Astrocyte (in vitro differentiated cells and primary cell): ENCODE data around the gene OSBPL1A. TPM values are rescaled to one million over a fixed set of nuclear protein-coding genes. Genes with fewer than 3 reads are reported as not detected.
A peak's percentile ranks its signal among the peaks of the same experiment; 100 is the strongest.

Experiments used
- DNase-seq: peaks from one replicate; pipeline ENCODE4 v3.0.0-alpha.2; 2010; ENCODE audit warnings: low read depth
- FAIRE-seq: peaks from 2 replicates; lab custom pipeline; 2011; peaks lifted over from hg19 to GRCh38; lab: Jason Lieb, UNC
- H2AFZ ChIP-seq: 2 replicates; pipeline ENCODE4 v1.6.0; 2012; ENCODE audit warnings: low read depth, low read length, inconsistent platforms
- H3K27ac ChIP-seq: 2 replicates; pipeline ENCODE4 v1.5.1; 2011; ENCODE audit warnings: low read depth, low read length, inconsistent platforms
- H3K27me3 ChIP-seq: 2 replicates; pipeline ENCODE4 v1.6.0; 2011; ENCODE audit warnings: low read length, inconsistent platforms; ENCODE audit not compliant: insufficient read depth
- H3K36me3 ChIP-seq: 2 replicates; pipeline ENCODE4 v1.5.1; 2011; ENCODE audit warnings: low read length, inconsistent platforms; ENCODE audit not compliant: insufficient read depth
- H3K4me1 ChIP-seq: 2 replicates; pipeline ENCODE4 v1.5.1; 2011; ENCODE audit warnings: low read length, inconsistent platforms; ENCODE audit not compliant: insufficient read depth
- H3K4me2 ChIP-seq: 2 replicates; pipeline ENCODE4 v1.6.0; 2012; ENCODE audit warnings: low read length, inconsistent platforms
- H3K4me3 ChIP-seq: 2 replicates; pipeline ENCODE4 v1.5.1; 2011; ENCODE audit warnings: low read depth, mild to moderate bottlenecking, low read length, inconsistent platforms; ENCODE audit not compliant: insufficient read depth
- H3K79me2 ChIP-seq: 2 replicates; pipeline ENCODE4 v1.6.0; 2012; ENCODE audit warnings: mild to moderate bottlenecking, low read length, inconsistent platforms; ENCODE audit not compliant: insufficient read depth
- H3K9ac ChIP-seq: 2 replicates; pipeline ENCODE4 v1.6.0; 2012; ENCODE audit warnings: mild to moderate bottlenecking, low read length, inconsistent platforms
- H3K9me3 ChIP-seq: 2 replicates; pipeline ENCODE4 v1.5.1; 2012; ENCODE audit warnings: low read depth, mild to moderate bottlenecking, low read length, inconsistent platforms; ENCODE audit not compliant: insufficient read depth
- H4K20me1 ChIP-seq: 2 replicates; pipeline ENCODE4 v1.6.0; 2012; ENCODE audit warnings: low read length, inconsistent platforms; ENCODE audit not compliant: insufficient read depth
- H3K27ac Mint-ChIP-seq: one replicate; pipeline ENCODE4 v1.8.0; 2021; ENCODE audit warnings: mild to moderate bottlenecking, mixed read lengths; ENCODE audit not compliant: unreplicated experiment
- H3K27me3 Mint-ChIP-seq: one replicate; pipeline ENCODE4 v1.8.0; 2021; ENCODE audit warnings: low read depth, mixed read lengths; ENCODE audit not compliant: unreplicated experiment
- H3K36me3 Mint-ChIP-seq: one replicate; pipeline ENCODE4 v1.8.0; 2021; ENCODE audit warnings: low read depth, mixed read lengths; ENCODE audit not compliant: unreplicated experiment
- H3K4me1 Mint-ChIP-seq: one replicate; pipeline ENCODE4 v1.8.0; 2021; ENCODE audit warnings: low read depth, mixed read lengths; ENCODE audit not compliant: unreplicated experiment
- H3K4me3 Mint-ChIP-seq: one replicate; pipeline ENCODE4 v1.8.0; 2021; ENCODE audit warnings: mild to moderate bottlenecking, moderate library complexity, mixed read lengths; ENCODE audit not compliant: unreplicated experiment
- H3K9me3 Mint-ChIP-seq: one replicate; pipeline ENCODE4 v1.8.0; 2021; ENCODE audit warnings: mild to moderate bottlenecking, mixed read lengths; ENCODE audit not compliant: unreplicated experiment
- CTCF ChIP-seq: IDR thresholded peaks from 2 replicates; pipeline ENCODE4 v1.5.1; 2011; ENCODE audit warnings: low read depth, mild to moderate bottlenecking, inconsistent platforms, low read length, moderate library complexity; ENCODE audit not compliant: insufficient read depth
- EZH2 ChIP-seq: IDR thresholded peaks from 2 replicates; pipeline ENCODE4 v1.6.1; 2012; ENCODE audit warnings: mild to moderate bottlenecking, low read length, inconsistent platforms; ENCODE audit not compliant: insufficient read depth
- total RNA-seq: library from RNA; stranded (reverse); gene quantifications from 2 replicates; pipeline ENCODE4 v1.2.1, GENCODE V29; 2021

Gene OSBPL1A
- total RNA-seq, 1 donor from 2014 or later: 27.7 TPM

- Histone ChIP-seq H3K36me3 (peaks cover 3% of the 10 kb centered on the region), H3K4me3 (no peak overlapping the region), H2AFZ (no peak overlapping the region), H3K27ac (no peak overlapping the region), H3K4me2 (peak overlapping the region; percentile 15), H3K27me3 (no peaks in the 10 kb centered on the region), H3K9ac (no peak overlapping the region), H3K79me2 (no peaks in the 10 kb centered on the region), H3K4me1 (no peaks in the 10 kb centered on the region), H4K20me1 (no peaks in the 10 kb centered on the region), H3K9me3 (no peaks in the 10 kb centered on the region)
- Mint-ChIP-seq H3K27ac (no peak overlapping the region), H3K9me3 (no peaks in the 10 kb centered on the region), H3K4me3 (no peak overlapping the region), H3K4me1 (peaks cover 2% of the 10 kb centered on the region), H3K36me3 (peaks cover 2% of the 10 kb centered on the region), H3K27me3 (no peaks in the 10 kb centered on the region)
- DNase-seq (peak; percentile 23), FAIRE-seq (no peak)
- no peak for TF ChIP-seq CTCF
- TF ChIP-seq EZH2: no peak
These were observed 271.3 kb downstream of the OSBPL1A start for GRCh38 chr18:24126155-24126961.

GRCh38 chr18:24121625-24122024 lies 276.0 kb downstream of the OSBPL1A start:
- H3K4me3 Mint-ChIP-seq: no peak overlapping the region

More at GRCh38 chr18:24121625-24122024, 276.0 kb downstream of the OSBPL1A start:
- no peak overlapping the region for H3K9ac ChIP-seq
- Mint-ChIP-seq H3K27ac (no peak overlapping the region), H3K9me3 (no peaks in the 10 kb centered on the region), H3K27me3 (no peaks in the 10 kb centered on the region), H3K4me1 (peaks cover 2% of the 10 kb centered on the region), H3K36me3 (peaks cover 4% of the 10 kb centered on the region)
- no peak overlapping the region for H3K4me3 ChIP-seq
- no peaks in the 10 kb centered on the region for H3K4me1 ChIP-seq
- no peak overlapping the region for H2AFZ ChIP-seq
- TF ChIP-seq CTCF (no peak), EZH2 (no peak)
- no peaks in the 10 kb centered on the region for H3K79me2 ChIP-seq
- no peaks in the 10 kb centered on the region for H3K27me3 ChIP-seq
- no peak for DNase-seq
- FAIRE-seq: no peak
- H3K27ac ChIP-seq: no peak overlapping the region
- no peak overlapping the region for H3K4me2 ChIP-seq
- no peaks in the 10 kb centered on the region for H3K9me3 ChIP-seq
- H3K36me3 ChIP-seq: peaks cover 4% of the 10 kb centered on the region
- H4K20me1 ChIP-seq: peaks cover 7% of the 10 kb centered on the region
